ENCODE measurements around the gene SYNE2.

SYNE2 gene

GRCh38 chr14:64260418-64260817 lies 407.6 kb downstream of the SYNE2 start:
- H3K27ac ChIP-seq, result no peak overlapping the region
- H3K4me2 ChIP-seq, result no peak overlapping the region
- no peaks in the 10 kb centered on the region for H3K27me3 ChIP-seq
- no peak for TF ChIP-seq Cebpa-rat (IDR thresholded peaks at IDR 0.05)
- no peaks in the 10 kb centered on the region for H4K20me1 ChIP-seq
- H3K36me3 ChIP-seq, result no peaks in the 10 kb centered on the region
- H3K9me3 ChIP-seq (replicated peaks in 1 of 11), result no peaks in the 10 kb centered on the region
- H3K4me3 ChIP-seq, result no peak overlapping the region
- no peaks in the 10 kb centered on the region for H3K4me1 ChIP-seq
- no peak overlapping the region for H3K9ac ChIP-seq

GRCh38 chr14:64265222-64265621 lies 412.4 kb downstream of the SYNE2 start:
- H3K36me3 ChIP-seq, result no peaks in the 10 kb centered on the region
- no peak overlapping the region for H3K9ac ChIP-seq
- H3K4me2 ChIP-seq, result no peak overlapping the region
- H3K27ac ChIP-seq, result no peak overlapping the region
- H3K4me3 ChIP-seq, result no peak overlapping the region
- peaks cover 0 to 5% (median 0%) of the 10 kb centered on the region in 10 experiments; a peak in 2 of 20 replicates for H3K4me1 ChIP-seq
- no peaks in the 10 kb centered on the region for H3K9me3 ChIP-seq (replicated peaks in 1 of 11)
- H3K27me3 ChIP-seq, result no peaks in the 10 kb centered on the region
- TF ChIP-seq Cebpa-rat (IDR thresholded peaks at IDR 0.05), result no peak
- H4K20me1 ChIP-seq, result no peaks in the 10 kb centered on the region

GRCh38 chr14:64266239-64266638 lies 413.4 kb downstream of the SYNE2 start:
- Histone ChIP-seq H3K9ac (no peak overlapping the region), H3K9me3 (replicated peaks in 1 of 11) (no peaks in the 10 kb centered on the region), H3K27me3 (no peaks in the 10 kb centered on the region), H3K36me3 (no peaks in the 10 kb centered on the region), H3K4me2 (no peak overlapping the region), H3K27ac (no peak overlapping the region), H3K4me1 (peaks cover 0 to 5% (median 0%) of the 10 kb centered on the region in 10 experiments; a peak in 2 of 20 replicates), H4K20me1 (no peaks in the 10 kb centered on the region), H3K4me3 (no peak overlapping the region)
- TF ChIP-seq Cebpa-rat (IDR thresholded peaks at IDR 0.05), result no peak

- Histone ChIP-seq H3K27me3 (no peaks in the 10 kb centered on the region), H3K9me3 (replicated peaks in 1 of 11) (peaks cover 0 to 10% (median 0%) of the 10 kb centered on the region in 11 experiments; a peak in 3 of 22 replicates), H3K4me1 (no peaks in the 10 kb centered on the region), H3K36me3 (no peaks in the 10 kb centered on the region), H3K9ac (no peak overlapping the region), H4K20me1 (no peaks in the 10 kb centered on the region), H3K4me2 (no peak overlapping the region), H3K4me3 (no peak overlapping the region), H3K27ac (no peak overlapping the region)
- TF ChIP-seq Cebpa-rat (IDR thresholded peaks at IDR 0.05), result no peak
Measured at GRCh38 chr14:64272019-64272418, 419.2 kb downstream of the SYNE2 start.
